ENCODE measurements around the gene RPL18A. TPM values are rescaled to one million over a fixed set of nuclear protein-coding genes. Genes with fewer than 3 reads are reported as not detected.
A peak's percentile ranks its signal among the peaks of the same experiment; 100 is the strongest.

Gene RPL18A
- total and polyA plus RNA-seq, 10 of the 15 experiments (the other 5 are each of a cell fraction or from before 2014, with no cell fraction given): 1,181 to 3,774 (median 2,300) TPM

- no peak for TF ChIP-seq PRDM15 (CRISPR knock-in tag; IDR thresholded peaks at IDR 0.05)
- TF ChIP-seq CREB1 (IDR thresholded peaks at IDR 0.05; ENCODE audit: low read depth): 0 out of 2 replicates have a peak, but pooled peaks have one; percentile 17
- TF ChIP-seq RCOR1 (conservative IDR thresholded peaks at IDR 0.05; ENCODE audit: low read depth, low read length): no peak
- no peak for TF ChIP-seq CHD4 (IDR thresholded peaks at IDR 0.05)
- TF ChIP-seq MLLT1 (IDR thresholded peaks at IDR 0.05): no peak
- peak in 1 of 2 experiments; percentile 56; a peak in 2 of 4 replicates for TF ChIP-seq BHLHE40 (IDR thresholded peaks at IDR 0.05; ENCODE audit: borderline replicate concordance in 1 of 2, low read depth in 2 of 2, low read length in 1 of 2)
- no peak for TF ChIP-seq SRF (IDR thresholded peaks at IDR 0.05; ENCODE audit: low read depth in 2 of 2, low read length in 2 of 2)
- no peak for TF ChIP-seq E2F4 (IDR thresholded peaks at IDR 0.05; ENCODE audit: low read depth, low read length)
- no peak for TF ChIP-seq BCLAF1 (IDR thresholded peaks at IDR 0.05)
- TF ChIP-seq NFYB (IDR thresholded peaks at IDR 0.05; ENCODE audit: insufficient read depth, low read depth, low read length): no peak
- TF ChIP-seq CBFB (IDR thresholded peaks at IDR 0.05; ENCODE audit: low read depth): no peak
- no peak for TF ChIP-seq SUPT20H (IDR thresholded peaks at IDR 0.05; ENCODE audit: borderline replicate concordance, control insufficient read depth, low read depth, low read length)
- no peak for TF ChIP-seq SUZ12 (IDR thresholded peaks at IDR 0.05; ENCODE audit: unreplicated experiment)
- no peak for TF ChIP-seq HCFC1 (IDR thresholded peaks at IDR 0.05; ENCODE audit: low read length)
- no peak for TF ChIP-seq SKIL (IDR thresholded peaks at IDR 0.05; ENCODE audit: low read depth, poor library complexity, severe bottlenecking)
Observed at GRCh38 chr19:17862711-17863519, 3.2 kb downstream of the RPL18A start (continued).
